Activated naive CD8-positive, alpha-beta T cell treated with anti-CD3 and anti-CD28 coated beads, Interleukin-2, amount 10 ng/mL, durations not matched to agents 7 days and 5 days (primary cell): ENCODE measurements around the gene MRPL54. TPM values are rescaled to one million over a fixed set of nuclear protein-coding genes. Genes with fewer than 3 reads are reported as not detected.
A peak's percentile ranks its signal among the peaks of the same experiment; 100 is the strongest.
"Not testable (repeated sequence)": the region's sequence is repeated elsewhere in the genome, so short reads cannot be mapped to it uniquely, and the experiment has no call there.

Experiments used
- ATAC-seq: fragments of 150-1000 bp; cut with Tn5 transposase; one replicate; pipeline ENCODE4 v1.10.0; 2021; ENCODE audit warnings: low read depth, moderate library complexity
- POLR2A ChIA-PET: fragments of 350-600 bp; sonication (Branson Sonifier 250); formaldehyde crosslinking; loops from one replicate; lab custom pipeline; 2021; ENCODE audit warnings: antibody characterized with exemption; lab: Charles Lee
- DNase-seq: peaks from one replicate; pipeline ENCODE4 v3.0.0; 2021
- H3K27ac Mint-ChIP-seq: one replicate; pipeline ENCODE4 v1.8.0; 2022; ENCODE audit warnings: mild to moderate bottlenecking, mixed read lengths
- H3K27me3 Mint-ChIP-seq: one replicate; pipeline ENCODE4 v1.8.0; 2022; ENCODE audit warnings: mild to moderate bottlenecking, moderate library complexity, mixed read lengths
- H3K36me3 Mint-ChIP-seq: one replicate; pipeline ENCODE4 v1.8.0; 2021; ENCODE audit warnings: mild to moderate bottlenecking, mixed read lengths
- H3K4me1 Mint-ChIP-seq: one replicate; pipeline ENCODE4 v1.8.0; 2021; ENCODE audit warnings: mixed read lengths
- H3K4me3 Mint-ChIP-seq: one replicate; pipeline ENCODE4 v1.8.0; 2022; ENCODE audit warnings: mild to moderate bottlenecking, moderate library complexity, mixed read lengths
- H3K9me3 Mint-ChIP-seq: one replicate; pipeline ENCODE4 v1.8.0; 2021; ENCODE audit warnings: mixed read lengths
- total RNA-seq, 2 experiments: library from RNA; stranded (reverse); gene quantifications; one replicate each; pipeline ENCODE4 v1.2.3, GENCODE V29; 2021

Gene MRPL54
- total RNA-seq, 2 experiments from 2014 or later: 68.9 to 73.9 TPM

- POLR2A ChIA-PET: no interaction called here
- Mint-ChIP-seq H3K27me3 (no peaks in the 10 kb centered on the region), H3K4me1 (peaks cover 4% of the 10 kb centered on the region), H3K36me3 (peaks cover 27% of the 10 kb centered on the region), H3K9me3 (no peaks in the 10 kb centered on the region), H3K4me3 (no peak overlapping the region), H3K27ac (no peak overlapping the region)
- DNase-seq (no peak), ATAC-seq (no peak)
Measured at GRCh38 chr19:3750211-3750610, 12.3 kb upstream of the MRPL54 start.

GRCh38 chr19:3751236-3751635 lies 11.2 kb upstream of the MRPL54 start:
- POLR2A ChIA-PET: no interaction called here
- DNase-seq: no peak

GRCh38 chr19:3752492-3752891 lies 10.0 kb upstream of the MRPL54 start:
- no peak overlapping the region for H3K27ac Mint-ChIP-seq
- no peak for ATAC-seq
- no peaks in the 10 kb centered on the region for H3K9me3 Mint-ChIP-seq
- no peak for DNase-seq
- no peaks in the 10 kb centered on the region for H3K27me3 Mint-ChIP-seq
- peaks cover 27% of the 10 kb centered on the region for H3K36me3 Mint-ChIP-seq
- POLR2A ChIA-PET: no interaction called here
- H3K4me1 Mint-ChIP-seq: peaks cover 9% of the 10 kb centered on the region
- no peak overlapping the region for H3K4me3 Mint-ChIP-seq

More at GRCh38 chr19:3751236-3751635, 11.2 kb upstream of the MRPL54 start:
- H3K27ac Mint-ChIP-seq: no peak overlapping the region
- H3K9me3 Mint-ChIP-seq: no peaks in the 10 kb centered on the region
- peaks cover 27% of the 10 kb centered on the region for H3K36me3 Mint-ChIP-seq
- H3K4me1 Mint-ChIP-seq: peaks cover 7% of the 10 kb centered on the region
- no peak overlapping the region for H3K4me3 Mint-ChIP-seq
- no peaks in the 10 kb centered on the region for H3K27me3 Mint-ChIP-seq
- no peak for ATAC-seq

- Mint-ChIP-seq H3K36me3 (peaks cover 27% of the 10 kb centered on the region), H3K27ac (no peak overlapping the region)
- POLR2A ChIA-PET: no interaction called here
Measured at GRCh38 chr19:3753631-3754410, 8.7 kb upstream of the MRPL54 start.

GRCh38 chr19:3757705-3758104 lies 4.8 kb upstream of the MRPL54 start:
- DNase-seq, H3K4me3 Mint-ChIP-seq, ATAC-seq, H3K27ac Mint-ChIP-seq, H3K27me3 Mint-ChIP-seq, H3K9me3 Mint-ChIP-seq: not testable (repeated sequence)
- Mint-ChIP-seq H3K4me1 (peaks cover 18% of the 10 kb centered on the region), H3K36me3 (peaks cover 11% of the 10 kb centered on the region)
- POLR2A ChIA-PET: interaction anchor here (1.1 kb wide), 1 partner anchor 12 kb away, joined by 5 read pairs; no protein-coding TSS in a partner anchor

More at GRCh38 chr19:3753631-3754410, 8.7 kb upstream of the MRPL54 start:
- DNase-seq (no peak), ATAC-seq (no peak)
- Mint-ChIP-seq H3K27me3 (no peaks in the 10 kb centered on the region), H3K9me3 (no peaks in the 10 kb centered on the region), H3K4me3 (no peak overlapping the region), H3K4me1 (peaks cover 9% of the 10 kb centered on the region)

GRCh38 chr19:3758297-3758696 lies 4.2 kb upstream of the MRPL54 start:
- H3K4me1 Mint-ChIP-seq: peaks cover 24% of the 10 kb centered on the region
- DNase-seq, H3K27ac Mint-ChIP-seq, POLR2A ChIA-PET, H3K27me3 Mint-ChIP-seq, H3K9me3 Mint-ChIP-seq, H3K4me3 Mint-ChIP-seq, ATAC-seq, H3K36me3 Mint-ChIP-seq: not testable (repeated sequence)

GRCh38 chr19:3759482-3760254 lies 2.8 kb upstream of the MRPL54 start:
- Mint-ChIP-seq H3K4me3 (peak overlapping the region; percentile 40), H3K27me3 (no peaks in the 10 kb centered on the region), H3K36me3 (peaks cover 9% of the 10 kb centered on the region), H3K27ac (no peak overlapping the region), H3K9me3 (peaks cover 1% of the 10 kb centered on the region), H3K4me1 (peaks cover 23% of the 10 kb centered on the region)
- POLR2A ChIA-PET: interaction anchor here (3.3 to 4.1 kb wide), 2 partner anchors 53 to 61 kb away, joined by 47 to 54 read pairs; no protein-coding TSS in a partner anchor
- ATAC-seq (no peak), DNase-seq (no peak)

- peak overlapping the region; percentile 98 for H3K27ac Mint-ChIP-seq
- peaks cover 17% of the 10 kb centered on the region for H3K4me1 Mint-ChIP-seq
- POLR2A ChIA-PET: interaction anchor here (0.6 to 4.1 kb wide), 5 partner anchors 21 to 101 kb away, joined by 3 to 54 read pairs (median 16); no protein-coding TSS in a partner anchor
- peak overlapping the region; percentile 99 for H3K4me3 Mint-ChIP-seq
- peaks cover 1% of the 10 kb centered on the region for H3K9me3 Mint-ChIP-seq
- DNase-seq: no peak
- H3K36me3 Mint-ChIP-seq: peaks cover 6% of the 10 kb centered on the region
- no peak for ATAC-seq
- no peaks in the 10 kb centered on the region for H3K27me3 Mint-ChIP-seq
Measured at GRCh38 chr19:3760871-3761361, 1.6 kb upstream of the MRPL54 start.

- peak; percentile 99 for DNase-seq
- Mint-ChIP-seq H3K9me3 (peaks cover 1% of the 10 kb centered on the region), H3K4me1 (peaks cover 21% of the 10 kb centered on the region), H3K36me3 (peaks cover 10% of the 10 kb centered on the region), H3K27ac (peak within 1 kb of the TSS; percentile 100), H3K27me3 (no peaks in the 10 kb centered on the region), H3K4me3 (peak within 1 kb of the TSS; percentile 99)
- ATAC-seq: peak; percentile 55
- POLR2A ChIA-PET: interaction anchor here (0.6 to 4.1 kb wide), 8 partner anchors 18 to 554 kb away, joined by 3 to 54 read pairs (median 6); no protein-coding TSS in a partner anchor
Measured at GRCh38 chr19:3761382-3762129, 926 bp upstream of the MRPL54 start, which contains the start of gene APBA3. Gene APBA3 (minus strand): TSS chr19:3761692. CDS start chr19:3760264, 1,428 bp downstream.

- POLR2A ChIA-PET: interaction anchor here (0.6 to 4.1 kb wide), 13 partner anchors 9 to 553 kb away, joined by 3 to 54 read pairs (median 6); partner anchors contain the start of gene EEF2
- no peaks in the 10 kb centered on the region for H3K27me3 Mint-ChIP-seq
- peak overlapping the region; percentile 99 for H3K4me3 Mint-ChIP-seq
- peaks cover 1% of the 10 kb centered on the region for H3K9me3 Mint-ChIP-seq
- peaks cover 22% of the 10 kb centered on the region for H3K4me1 Mint-ChIP-seq
- H3K36me3 Mint-ChIP-seq: peaks cover 13% of the 10 kb centered on the region
- H3K27ac Mint-ChIP-seq: peak overlapping the region; percentile 100
- DNase-seq (no peak), ATAC-seq (no peak)
Measured at GRCh38 chr19:3762130-3762473, 380 bp upstream of the MRPL54 start.

GRCh38 chr19:3765121-3765520 lies 2.6 kb downstream of the MRPL54 start:
- peaks cover 1% of the 10 kb centered on the region for H3K9me3 Mint-ChIP-seq
- H3K27ac Mint-ChIP-seq: no peak overlapping the region
- no peak for ATAC-seq
- no peak overlapping the region for H3K4me3 Mint-ChIP-seq
- no peaks in the 10 kb centered on the region for H3K27me3 Mint-ChIP-seq
- no peak for DNase-seq
- peaks cover 25% of the 10 kb centered on the region for H3K4me1 Mint-ChIP-seq
- H3K36me3 Mint-ChIP-seq: peaks cover 16% of the 10 kb centered on the region
- POLR2A ChIA-PET: no interaction called here

GRCh38 chr19:3765757-3766156 lies 3.3 kb downstream of the MRPL54 start:
- H3K27ac Mint-ChIP-seq: peak overlapping the region; percentile 85
- not testable (repeated sequence) for H3K27me3 Mint-ChIP-seq, ATAC-seq, H3K9me3 Mint-ChIP-seq, H3K4me3 Mint-ChIP-seq, DNase-seq
- H3K36me3 Mint-ChIP-seq: peaks cover 16% of the 10 kb centered on the region
- H3K4me1 Mint-ChIP-seq: peaks cover 23% of the 10 kb centered on the region
- POLR2A ChIA-PET: interaction anchor here (0.7 to 2.0 kb wide), 4 partner anchors 17 to 219 kb away, joined by 3 to 5 read pairs (median 4); partner anchors contain the start of gene EEF2
